H9 (cell line): ENCODE measurements around the gene PACSIN2. TPM values are rescaled to one million over a fixed set of nuclear protein-coding genes. Genes with fewer than 3 reads are reported as not detected.
A peak's percentile ranks its signal among the peaks of the same experiment; 100 is the strongest.

Source experiments
- DNase-seq: peaks from one replicate; pipeline ENCODE4 v3.0.0-alpha.2; 2017
- H2AFZ ChIP-seq: one replicate; pipeline ENCODE4 v1.6.1; 2013; ENCODE audit warnings: mild to moderate bottlenecking, low read length, control low read depth, moderate library complexity
- H2AK5ac ChIP-seq: 2 replicates; pipeline ENCODE4 v1.6.1; 2013; ENCODE audit warnings: low read length, control low read depth, mixed read lengths; ENCODE audit not compliant: insufficient read length
- H2BK120ac ChIP-seq: one replicate; pipeline ENCODE4 v1.6.1; 2013; ENCODE audit warnings: low read depth, mild to moderate bottlenecking, low read length, control low read depth, inconsistent platforms; ENCODE audit not compliant: poor library complexity, severe bottlenecking
- H2BK12ac ChIP-seq: 2 replicates; pipeline ENCODE4 v1.6.1; 2013; ENCODE audit warnings: low read length, control low read depth, mixed read lengths, low read depth; ENCODE audit not compliant: insufficient read length
- H2BK15ac ChIP-seq: 2 replicates; pipeline ENCODE4 v1.6.1; 2013; ENCODE audit warnings: low read depth, low read length, control low read depth
- H2BK20ac ChIP-seq: one replicate; pipeline ENCODE4 v1.6.1; 2013; ENCODE audit warnings: low read depth, mild to moderate bottlenecking, low read length, control low read depth, inconsistent platforms; ENCODE audit not compliant: poor library complexity, severe bottlenecking
- H2BK5ac ChIP-seq: 2 replicates; pipeline ENCODE4 v1.6.1; 2013; ENCODE audit warnings: low read length, control low read depth, mixed read lengths; ENCODE audit not compliant: insufficient read length
- H3K14ac ChIP-seq: 2 replicates; pipeline ENCODE4 v1.6.1; 2013; ENCODE audit warnings: low read length, control low read depth; ENCODE audit not compliant: insufficient read depth
- H3K18ac ChIP-seq: 2 replicates; pipeline ENCODE4 v1.6.1; 2013; ENCODE audit warnings: low read depth, mild to moderate bottlenecking, mixed read lengths, low read length, control low read depth; ENCODE audit not compliant: insufficient read length
- H3K23ac ChIP-seq: 2 replicates; pipeline ENCODE4 v1.6.1; 2013; ENCODE audit warnings: low read length, control low read depth, mixed read lengths, low read depth; ENCODE audit not compliant: insufficient read length
- H3K23me2 ChIP-seq: 2 replicates; pipeline ENCODE4 v1.6.1; 2013; ENCODE audit warnings: low read depth, mild to moderate bottlenecking, mixed read lengths, low read length, control low read depth; ENCODE audit not compliant: insufficient read length, poor library complexity, severe bottlenecking
- H3K27ac ChIP-seq: 2 replicates; pipeline ENCODE4 v1.5.1; 2013; ENCODE audit warnings: low read length, control low read depth, mixed read lengths, low read depth; ENCODE audit not compliant: insufficient read length
- H3K27me3 ChIP-seq: 2 replicates; pipeline ENCODE4 v1.6.1; 2013; ENCODE audit warnings: low read length, control low read depth, inconsistent platforms; ENCODE audit not compliant: insufficient read depth
- H3K4ac ChIP-seq: 2 replicates; pipeline ENCODE4 v1.6.1; 2013; ENCODE audit warnings: low read depth, mild to moderate bottlenecking, control low read depth, inconsistent platforms, low read length, moderate library complexity
- H3K4me1 ChIP-seq: 2 replicates; pipeline ENCODE4 v1.6.1; 2013; ENCODE audit warnings: low read length, control low read depth, inconsistent platforms; ENCODE audit not compliant: insufficient read depth
- H3K4me2 ChIP-seq: 2 replicates; pipeline ENCODE4 v1.6.1; 2013; ENCODE audit warnings: low read length, control low read depth, mixed read lengths; ENCODE audit not compliant: insufficient read length, insufficient read depth
- H3K56ac ChIP-seq: 2 replicates; pipeline ENCODE4 v1.6.1; 2013; ENCODE audit warnings: low read depth, mild to moderate bottlenecking, mixed read lengths, low read length, control low read depth; ENCODE audit not compliant: insufficient read length
- H3K79me1 ChIP-seq: 2 replicates; pipeline ENCODE4 v1.6.1; 2013; ENCODE audit warnings: low read depth, mild to moderate bottlenecking, moderate library complexity, low read length, control low read depth, inconsistent platforms; ENCODE audit not compliant: insufficient read depth, poor library complexity, severe bottlenecking
- H3K79me2 ChIP-seq: 2 replicates; pipeline ENCODE4 v1.6.1; 2013; ENCODE audit warnings: low read length, control low read depth, inconsistent platforms; ENCODE audit not compliant: insufficient read depth
- H3K9ac ChIP-seq: 2 replicates; pipeline ENCODE4 v1.6.1; 2013; ENCODE audit warnings: low read length, control low read depth, mixed read lengths; ENCODE audit not compliant: insufficient read length; ENCODE audit errors: extremely low read depth
- H3K9me3 ChIP-seq: one replicate; pipeline ENCODE4 v1.6.1; 2013; ENCODE audit warnings: low read depth, low read length, inconsistent platforms; ENCODE audit not compliant: control insufficient read depth
- H3T11ph ChIP-seq: one replicate; pipeline ENCODE4 v1.6.1; 2013; ENCODE audit warnings: mild to moderate bottlenecking, low read length, control low read depth, inconsistent platforms
- H4K20me1 ChIP-seq: one replicate; pipeline ENCODE4 v1.6.1; 2013; ENCODE audit not compliant: control insufficient read depth, insufficient read length, insufficient read depth
- H4K5ac ChIP-seq: 2 replicates; pipeline ENCODE4 v1.6.1; 2013; ENCODE audit warnings: low read depth, mild to moderate bottlenecking, mixed read lengths, low read length, control low read depth; ENCODE audit not compliant: insufficient read length
- H4K8ac ChIP-seq: replicated peaks from 2 replicates; pipeline ENCODE4 v1.6.1; 2013; ENCODE audit warnings: low read length, control low read depth, mixed read lengths, low read depth; ENCODE audit not compliant: insufficient read length
- H4K91ac ChIP-seq: 2 replicates; pipeline ENCODE4 v1.6.1; 2013; ENCODE audit warnings: low read depth, mild to moderate bottlenecking, moderate library complexity, mixed read lengths, low read length, control low read depth; ENCODE audit not compliant: insufficient read length
- H3K27ac Mint-ChIP-seq, 3 experiments: 2 replicates in 2 of 3; 3 replicates in 1 of 3; pipeline ENCODE4 v1.8.0; 2020 to 2021; ENCODE audit warnings: mixed read lengths in 3 of 3, mild to moderate bottlenecking in 1 of 3, moderate library complexity in 1 of 3
- H3K27me3 Mint-ChIP-seq: 2 replicates; pipeline ENCODE4 v1.8.0; 2021; ENCODE audit warnings: low read depth, mild to moderate bottlenecking, moderate library complexity, mixed read lengths
- H3K36me3 Mint-ChIP-seq, 3 experiments: 2 replicates in 2 of 3; 3 replicates in 1 of 3; pipeline ENCODE4 v1.8.0; 2020 to 2021; ENCODE audit warnings: low read depth in 3 of 3, mixed read lengths in 3 of 3; ENCODE audit not compliant: insufficient read depth in 1 of 3
- H3K4me1 Mint-ChIP-seq, 2 experiments: 2 replicates each; pipeline ENCODE4 v1.8.0; 2020; ENCODE audit warnings: mixed read lengths in 2 of 2
- H3K4me3 Mint-ChIP-seq, 2 experiments: 2 replicates in 1 of 2; 3 replicates in 1 of 2; pipeline ENCODE4 v1.8.0; 2020 to 2021; ENCODE audit warnings: mild to moderate bottlenecking in 2 of 2, mixed read lengths in 2 of 2, moderate library complexity in 1 of 2
- H3K9me3 Mint-ChIP-seq, 2 experiments: 2 replicates in 1 of 2; 3 replicates in 1 of 2; pipeline ENCODE4 v1.8.0; 2020; ENCODE audit warnings: mild to moderate bottlenecking in 2 of 2, mixed read lengths in 2 of 2, moderate library complexity in 1 of 2
- CTCF ChIP-seq: fragments of 200-600 bp; sonication (generic); conservative IDR thresholded peaks from 3 replicates; pipeline ENCODE4 v1.8.0; 2021; ENCODE audit warnings: antibody characterized with exemption, mild to moderate bottlenecking
- WGBS: extraction: QIAGEN DNeasy Blood & Tissue Kit; methylation state at CpG from one replicate; pipeline ENCODE4 v1.1.7; 2013; ENCODE audit warnings: missing lambda C conversion rate, low lambda C conversion rate, mixed read lengths; ENCODE audit not compliant: insufficient read length; ENCODE audit errors: extremely low coverage; 5-methylcytosine and 5-hydroxymethylcytosine counted together
- total RNA-seq: library from RNA; stranded (reverse); gene quantifications from 2 replicates; pipeline ENCODE4 v1.2.1, GENCODE V29; 2021

The PACSIN2 gene
- total RNA-seq, 1 experiment from 2014 or later, result 62.3 TPM

DNA sequence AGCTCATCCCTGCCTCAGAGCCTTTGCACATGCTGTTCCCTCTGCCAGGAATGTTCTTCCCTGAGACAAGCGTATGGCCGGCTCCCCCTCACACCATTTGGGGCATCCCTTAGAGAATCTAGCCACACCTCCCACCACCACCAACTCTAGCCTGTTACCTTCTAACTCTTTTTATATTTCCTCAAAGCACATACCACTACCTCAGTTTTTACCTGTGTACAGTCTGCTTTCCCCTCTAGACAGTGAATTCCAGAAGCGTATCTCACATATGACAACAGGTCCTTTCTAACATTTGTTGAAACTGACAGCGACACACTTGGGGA lies 82.8 kb downstream of the PACSIN2 start:
- Mint-ChIP-seq H3K4me1 (peaks cover 14 to 24% of the 10 kb centered on the region in 2 experiments; a peak in 3 of 4 replicates), H3K4me3 (no peak overlapping the region), H3K9me3 (no peaks in the 10 kb centered on the region), H3K36me3 (peaks cover 0 to 4% (median 0%) of the 10 kb centered on the region in 3 experiments; a peak in 3 of 7 replicates), H3K27me3 (no peaks in the 10 kb centered on the region), H3K27ac (peak overlapping the region in 1 of 3 experiments; percentile 10; a peak in 1 of 7 replicates)
- Histone ChIP-seq H3K79me1 (peaks cover 10% of the 10 kb centered on the region), H2BK15ac (no peak overlapping the region), H3T11ph (no peak overlapping the region), H3K9me3 (no peaks in the 10 kb centered on the region), H4K5ac (no peak overlapping the region), H3K79me2 (peaks cover 4% of the 10 kb centered on the region; the same call in 1 of the 2 replicates), H2BK12ac (no peak overlapping the region), H3K56ac (no peak overlapping the region), H3K4ac (no peak overlapping the region), H3K27me3 (no peaks in the 10 kb centered on the region), H2BK120ac (no peak overlapping the region), H3K14ac (no peak overlapping the region), H3K27ac (no peak overlapping the region), H4K8ac (no peak overlapping the region), H3K23ac (no peak overlapping the region), H4K20me1 (no peaks in the 10 kb centered on the region), H4K91ac (no peak overlapping the region), H2AFZ (no peak overlapping the region), H3K9ac (no peak overlapping the region), H3K4me1 (peaks cover 2% of the 10 kb centered on the region; the same call in 1 of the 2 replicates), H2BK5ac (no peak overlapping the region), H2BK20ac (no peak overlapping the region), H3K4me2 (no peak overlapping the region), H3K18ac (no peak overlapping the region), H2AK5ac (no peak overlapping the region), H3K23me2 (no peaks in the 10 kb centered on the region)
- no peak for TF ChIP-seq CTCF
- no peak for DNase-seq
- WGBS, result no CpG with 5 or more reads among the region's 4 CpGs
